GM21737 (cell line): Measurements from ENCODE around the gene ABHD4.
"Not testable (repeated sequence)": the region's sequence is repeated elsewhere in the genome, so short reads cannot be mapped to it uniquely, and the experiment has no call there.

ENCODE experiments used
- ATAC-seq: cut with Tn5 transposase; IDR thresholded peaks from one replicate; pipeline ENCODE4 v1.9.1; 2021; ENCODE audit warnings: mild to moderate bottlenecking, moderate library complexity; ENCODE audit not compliant: unreplicated experiment

Gene ABHD4

GRCh38 chr14:22598099-22598895 lies at the start of gene ABHD4:
TSS of gene ABHD4 (plus strand) at chr14:22598300. CDS start at chr14:22598307, 7 bp downstream.
- peak; percentile 63 for ATAC-seq

- no peak for ATAC-seq
These were observed 48.7 kb upstream of the ABHD4 start for GRCh38 chr14:22549324-22549962.

- ATAC-seq: peak; percentile 40
These were observed 48.0 kb upstream of the ABHD4 start for GRCh38 chr14:22549981-22550673.

- no peak for ATAC-seq
These were observed 46.5 kb upstream of the ABHD4 start for GRCh38 chr14:22551605-22551997.

GRCh38 chr14:22552001-22552826 lies 45.9 kb upstream of the ABHD4 start:
- no peak for ATAC-seq

GRCh38 chr14:22552827-22553076 lies 45.3 kb upstream of the ABHD4 start:
- no peak for ATAC-seq

- no peak for ATAC-seq
These were observed 44.7 kb upstream of the ABHD4 start for GRCh38 chr14:22553445-22553844.

- ATAC-seq: not testable (repeated sequence)
These were observed 44.1 kb upstream of the ABHD4 start for GRCh38 chr14:22553861-22554497.

GRCh38 chr14:22554498-22555383 lies 43.4 kb upstream of the ABHD4 start:
- no peak for ATAC-seq

GRCh38 chr14:22555384-22556011 lies 42.6 kb upstream of the ABHD4 start:
- peak; percentile 10 for ATAC-seq

GRCh38 chr14:22556021-22556989 lies 41.8 kb upstream of the ABHD4 start:
- peak; percentile 53 for ATAC-seq

- ATAC-seq: peak; percentile 26
These were observed 41.0 kb upstream of the ABHD4 start for GRCh38 chr14:22556990-22557623.

GRCh38 chr14:22557846-22558220 lies 40.3 kb upstream of the ABHD4 start:
- no peak for ATAC-seq

- no peak for ATAC-seq
These were observed 39.7 kb upstream of the ABHD4 start for GRCh38 chr14:22558221-22558913.

- no peak for ATAC-seq
These were observed 39.1 kb upstream of the ABHD4 start for GRCh38 chr14:22559041-22559440.

- ATAC-seq: no peak
These were observed 37.3 kb upstream of the ABHD4 start for GRCh38 chr14:22560662-22561365.

GRCh38 chr14:22561366-22561660 lies 36.8 kb upstream of the ABHD4 start:
- ATAC-seq: no peak
